ENCODE results near the gene AMPD3. TPM values are rescaled to one million over a fixed set of nuclear protein-coding genes. Genes with fewer than 3 reads are reported as not detected.

The AMPD3 gene
- total RNA-seq, 1 donor from 2014 or later: 7.1 TPM

- DNase-seq (ENCODE audit: low read depth): peak; percentile 4
- no peak for TF ChIP-seq CTCF (conservative IDR thresholded peaks at IDR 0.05; ENCODE audit: low read depth, low read length)
These were observed 44.2 kb upstream of the AMPD3 start for GRCh38 chr11:10410844-10411200.

GRCh38 chr11:10412266-10412665 is 42.8 kb upstream of the AMPD3 start:
- no peak for TF ChIP-seq CTCF (conservative IDR thresholded peaks at IDR 0.05; ENCODE audit: low read depth, low read length)
- DNase-seq (ENCODE audit: low read depth): no peak
- no peak overlapping the region for H3K4me3 ChIP-seq (ENCODE audit: low read depth, low read length)

More at GRCh38 chr11:10410844-10411200, 44.2 kb upstream of the AMPD3 start:
- no peak overlapping the region for H3K4me3 ChIP-seq (ENCODE audit: low read depth, low read length)

- no peak for DNase-seq (ENCODE audit: low read depth)
- no peak overlapping the region for H3K4me3 ChIP-seq (ENCODE audit: low read depth, low read length)
- peak; percentile 49 for TF ChIP-seq CTCF (conservative IDR thresholded peaks at IDR 0.05; ENCODE audit: low read depth, low read length)
These were observed 41.8 kb upstream of the AMPD3 start for GRCh38 chr11:10413268-10413667.

GRCh38 chr11:10414181-10414580 is 40.9 kb upstream of the AMPD3 start:
- no peak for TF ChIP-seq CTCF (conservative IDR thresholded peaks at IDR 0.05; ENCODE audit: low read depth, low read length)

GRCh38 chr11:10414659-10415058 is 40.4 kb upstream of the AMPD3 start:
- no peak for TF ChIP-seq CTCF (conservative IDR thresholded peaks at IDR 0.05; ENCODE audit: low read depth, low read length)
- DNase-seq (ENCODE audit: low read depth): no peak
- no peak overlapping the region for H3K4me3 ChIP-seq (ENCODE audit: low read depth, low read length)

More at GRCh38 chr11:10414181-10414580, 40.9 kb upstream of the AMPD3 start:
- DNase-seq (ENCODE audit: low read depth): no peak
- H3K4me3 ChIP-seq (ENCODE audit: low read depth, low read length): no peak overlapping the region

GRCh38 chr11:10415817-10416392 is 39.2 kb upstream of the AMPD3 start:
- TF ChIP-seq CTCF (conservative IDR thresholded peaks at IDR 0.05; ENCODE audit: low read depth, low read length): no peak
- DNase-seq (ENCODE audit: low read depth): no peak
- no peak overlapping the region for H3K4me3 ChIP-seq (ENCODE audit: low read depth, low read length)

GRCh38 chr11:10418259-10418949 is 36.7 kb upstream of the AMPD3 start:
- no peak overlapping the region for H3K4me3 ChIP-seq (ENCODE audit: low read depth, low read length)
- DNase-seq (ENCODE audit: low read depth): no peak
- TF ChIP-seq CTCF (conservative IDR thresholded peaks at IDR 0.05; ENCODE audit: low read depth, low read length): no peak
